HEK293T (cell line): ENCODE measurements around the gene PRORP.

Source experiments
- CTCF ChIA-PET: fragments of 350-600 bp; formaldehyde crosslinking; extraction: SDS; loops from one replicate; lab custom pipeline; 2021; ENCODE audit warnings: antibody characterized with exemption, inconsistent platforms; lab: Yijun Ruan, JAX
- POLR2A ChIA-PET: fragments of 350-600 bp; formaldehyde crosslinking; extraction: SDS; loops from one replicate; lab custom pipeline; 2020; ENCODE audit warnings: antibody characterized with exemption, inconsistent platforms; lab: Yijun Ruan, JAX
- DNase-seq: peaks from one replicate; pipeline ENCODE4 v3.0.0; 2012; ENCODE audit warnings: mixed read lengths; ENCODE audit errors: extremely low spot score
- ARNT ChIP-seq: fragments of 450-650 bp; IDR thresholded peaks from 2 replicates; pipeline ENCODE4 v1.6.1; 2017; ENCODE audit warnings: mild to moderate bottlenecking
- BHLHE40 ChIP-seq: fragments of 450-650 bp; IDR thresholded peaks from 2 replicates; pipeline ENCODE4 v1.6.1; 2016; ENCODE audit warnings: mild to moderate bottlenecking, moderate library complexity, borderline replicate concordance
- CTBP1 ChIP-seq: fragments of 450-650 bp; IDR thresholded peaks from 2 replicates; pipeline ENCODE4 v1.6.1; 2016; ENCODE audit warnings: borderline replicate concordance
- ELF4 ChIP-seq: fragments of 450-650 bp; IDR thresholded peaks from 2 replicates; pipeline ENCODE4 v1.6.1; 2017; ENCODE audit warnings: antibody characterized with exemption
- FOXA1 ChIP-seq: fragments of 450-650 bp; IDR thresholded peaks from 2 replicates; pipeline ENCODE4 v1.6.1; 2016; ENCODE audit warnings: mild to moderate bottlenecking
- FOXK2 ChIP-seq: fragments of 450-650 bp; IDR thresholded peaks from 2 replicates; pipeline ENCODE4 v1.6.1; 2016; ENCODE audit warnings: mild to moderate bottlenecking
- FOXM1 ChIP-seq: fragments of 450-650 bp; IDR thresholded peaks from 2 replicates; pipeline ENCODE4 v1.6.1; 2017; ENCODE audit warnings: mild to moderate bottlenecking, borderline replicate concordance
- HDGF ChIP-seq: fragments of 450-650 bp; IDR thresholded peaks from 2 replicates; pipeline ENCODE4 v1.6.1; 2017; ENCODE audit warnings: antibody characterized with exemption, borderline replicate concordance
- L3MBTL2 ChIP-seq: fragments of 450-650 bp; conservative IDR thresholded peaks from 2 replicates; pipeline ENCODE4 v1.6.1; 2016; ENCODE audit warnings: mild to moderate bottlenecking
- LEF1 ChIP-seq: fragments of 450-650 bp; IDR thresholded peaks from 2 replicates; pipeline ENCODE4 v1.6.1; 2017; ENCODE audit warnings: mild to moderate bottlenecking, borderline replicate concordance
- NFRKB ChIP-seq: fragments of 450-650 bp; IDR thresholded peaks from 2 replicates; pipeline ENCODE4 v1.6.1; 2016; ENCODE audit warnings: mild to moderate bottlenecking, moderate library complexity
- SP1 ChIP-seq: fragments of 450-650 bp; IDR thresholded peaks from 2 replicates; pipeline ENCODE4 v1.6.1; 2017
- SUZ12 ChIP-seq: fragments of 450-650 bp; IDR thresholded peaks from 2 replicates; pipeline ENCODE4 v1.6.1; 2016; ENCODE audit warnings: mild to moderate bottlenecking
- TARDBP ChIP-seq: fragments of 450-650 bp; IDR thresholded peaks from 2 replicates; pipeline ENCODE4 v1.6.1; 2016
- ZNF384 ChIP-seq: fragments of 450-650 bp; IDR thresholded peaks from 2 replicates; pipeline ENCODE4 v1.6.1; 2016
- TF ChIP-seq, protein P1 (sequence below): fragments of 450-650 bp; IDR thresholded peaks from 2 replicates; pipeline ENCODE4 v1.6.1; 2016

The PRORP gene

DNA sequence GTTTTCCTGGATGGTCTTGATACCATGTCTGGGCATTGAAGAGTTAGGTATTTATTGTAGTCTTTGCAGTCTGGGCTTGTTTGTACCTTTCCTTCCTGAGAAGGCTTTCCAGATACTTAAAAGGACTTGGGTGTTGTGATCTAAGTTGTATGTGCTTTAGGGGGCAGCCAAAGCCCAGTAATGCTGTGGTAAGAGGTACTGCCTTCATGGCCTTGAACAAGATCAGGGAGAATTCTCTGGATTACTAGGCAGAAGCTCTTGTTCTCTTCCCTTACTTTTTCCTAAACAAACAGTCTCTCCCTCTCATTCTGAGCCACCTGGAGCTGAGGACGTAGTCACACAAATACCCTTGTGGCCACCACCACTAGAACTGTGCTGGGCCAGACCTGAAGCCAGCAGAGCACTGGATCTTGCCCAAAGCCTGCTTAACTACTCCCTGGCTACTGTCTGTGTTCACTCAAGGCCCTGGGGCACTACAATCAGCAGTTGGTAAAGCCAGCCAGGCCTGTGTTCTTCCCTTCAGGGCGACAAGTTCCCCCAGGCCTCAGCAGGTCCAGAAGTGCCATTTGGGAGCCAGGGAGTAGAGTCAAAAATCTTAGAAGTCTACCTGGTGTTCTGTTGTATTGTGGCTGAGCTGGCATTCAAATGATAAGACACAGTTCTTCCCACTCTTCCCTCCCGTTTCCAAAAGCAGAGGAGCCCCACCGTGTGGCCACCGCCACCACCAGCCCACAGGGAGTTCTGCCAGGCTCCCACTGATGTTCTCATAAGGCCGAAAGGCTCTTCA lies 11.4 kb downstream of the PRORP start:
- CTCF ChIA-PET, result interaction anchor here (1.1 kb wide), 1 partner anchor 11 kb away, joined by 4 read pairs; no protein-coding TSS in a partner anchor
- POLR2A ChIA-PET, result interaction anchor here (0.6 kb wide), 1 partner anchor 565 kb away, joined by 3 read pairs; no protein-coding TSS in a partner anchor
- TF ChIP-seq SUZ12 (no peak), FOXK2 (no peak), ELF4 (no peak), CTBP1 (no peak)
- DNase-seq, result no peak

GRCh38 chr14:35134329-35135123 lies 12.2 kb downstream of the PRORP start:
- CTCF ChIA-PET, result interaction anchor here (1.1 kb wide), 1 partner anchor 10 kb away, joined by 4 read pairs; no protein-coding TSS in a partner anchor
- no peak for DNase-seq
- POLR2A ChIA-PET, result no interaction called here
- TF ChIP-seq TARDBP (no peak), FOXM1 (no peak), HDGF (no peak), FOXK2 (no peak), LEF1 (no peak), ZNF384 (no peak), FOXA1 (no peak), CTBP1 (no peak), SP1 (no peak), NFRKB (no peak), L3MBTL2 (no peak), ARNT (no peak), ELF4 (no peak), SUZ12 (no peak), BHLHE40 (no peak)
- TF ChIP-seq, protein P1, sequence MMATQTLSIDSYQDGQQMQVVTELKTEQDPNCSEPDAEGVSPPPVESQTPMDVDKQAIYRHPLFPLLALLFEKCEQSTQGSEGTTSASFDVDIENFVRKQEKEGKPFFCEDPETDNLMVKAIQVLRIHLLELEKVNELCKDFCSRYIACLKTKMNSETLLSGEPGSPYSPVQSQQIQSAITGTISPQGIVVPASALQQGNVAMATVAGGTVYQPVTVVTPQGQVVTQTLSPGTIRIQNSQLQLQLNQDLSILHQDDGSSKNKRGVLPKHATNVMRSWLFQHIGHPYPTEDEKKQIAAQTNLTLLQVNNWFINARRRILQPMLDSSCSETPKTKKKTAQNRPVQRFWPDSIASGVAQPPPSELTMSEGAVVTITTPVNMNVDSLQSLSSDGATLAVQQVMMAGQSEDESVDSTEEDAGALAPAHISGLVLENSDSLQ, result no peak

DNA sequence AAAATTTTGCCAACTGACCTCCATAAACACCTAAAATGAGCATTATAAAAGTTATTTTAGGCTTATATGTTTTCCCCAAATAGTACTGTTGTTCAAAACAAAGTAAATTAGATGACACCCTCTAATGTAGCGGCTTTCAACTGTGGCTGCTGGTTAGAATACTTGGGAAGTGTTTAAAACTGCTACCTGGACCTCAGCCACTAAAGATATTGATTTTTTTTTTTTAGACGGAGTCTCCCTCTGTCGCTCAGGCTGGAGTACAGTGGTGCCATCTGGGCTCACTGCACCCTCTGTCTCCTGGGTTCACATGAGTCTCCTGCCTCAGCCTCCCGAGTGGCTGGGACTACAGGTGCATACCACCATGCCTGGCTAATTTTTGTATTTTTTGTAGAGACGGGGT lies 16.2 kb downstream of the PRORP start:
- ChIA-PET CTCF (no interaction called here), POLR2A (no interaction called here)
- no peak for DNase-seq
- TF ChIP-seq SUZ12 (no peak), SP1 (no peak), NFRKB (no peak), FOXA1 (no peak), ARNT (no peak)

DNA sequence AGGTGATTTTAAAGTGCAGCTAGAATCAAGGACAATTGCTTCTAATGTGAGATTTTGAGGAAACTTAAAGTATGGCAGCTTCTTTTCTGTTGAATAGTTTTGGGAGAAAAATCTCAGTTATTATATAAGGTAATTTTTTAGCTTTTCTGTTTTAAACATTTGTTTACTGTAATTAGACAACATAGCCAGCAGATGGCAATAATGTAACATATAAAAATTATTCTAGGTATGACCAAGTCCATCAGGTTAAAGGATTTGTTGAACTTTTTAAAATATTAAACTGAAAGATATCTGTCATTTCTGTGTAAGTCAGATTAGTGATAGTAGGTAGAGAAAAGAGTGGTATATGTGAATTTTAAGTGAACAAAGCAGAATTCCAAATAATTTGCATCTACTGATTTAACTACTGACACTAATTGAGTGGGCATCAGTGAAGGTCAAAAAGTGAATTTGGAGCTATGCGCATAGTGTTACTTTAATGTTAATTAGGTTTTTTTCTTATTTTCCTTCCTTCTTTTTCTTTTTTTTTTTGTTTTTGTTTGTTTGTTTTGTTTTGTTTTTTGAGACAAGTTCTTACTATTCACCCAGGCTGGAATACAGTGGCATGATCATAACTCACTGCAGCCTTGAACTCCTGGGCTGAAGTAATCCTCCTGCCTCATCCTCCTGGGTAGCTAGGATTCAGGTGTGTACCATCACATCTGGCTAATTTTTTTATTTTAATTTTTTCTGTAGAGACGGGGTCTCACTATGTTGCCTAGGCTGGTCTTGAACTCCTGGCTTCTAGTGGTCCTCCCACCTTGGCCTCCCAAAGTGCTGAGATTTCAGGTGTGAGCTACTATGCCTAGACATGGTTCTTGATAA lies 18.6 kb downstream of the PRORP start:
- TF ChIP-seq TARDBP (no peak), FOXK2 (no peak), CTBP1 (no peak), FOXA1 (no peak), L3MBTL2 (no peak), ELF4 (no peak), ZNF384 (no peak), NFRKB (no peak), FOXM1 (no peak), HDGF (no peak), SP1 (no peak), LEF1 (no peak), ARNT (no peak), SUZ12 (no peak), BHLHE40 (no peak)
- TF ChIP-seq, protein P1, result no peak
- DNase-seq, result no peak
- ChIA-PET CTCF (interaction anchor here (0.7 to 1.9 kb wide), 9 partner anchors 9 to 1802 kb away, joined by 3 to 15 read pairs (median 5); partner anchors contain the start of gene NFKBIA), POLR2A (interaction anchor here (0.9 to 2.0 kb wide), 2 partner anchors 19 to 264 kb away, joined by 4 to 5 read pairs; partner anchors contain the start of genes NFKBIA and PPP2R3C)

DNA sequence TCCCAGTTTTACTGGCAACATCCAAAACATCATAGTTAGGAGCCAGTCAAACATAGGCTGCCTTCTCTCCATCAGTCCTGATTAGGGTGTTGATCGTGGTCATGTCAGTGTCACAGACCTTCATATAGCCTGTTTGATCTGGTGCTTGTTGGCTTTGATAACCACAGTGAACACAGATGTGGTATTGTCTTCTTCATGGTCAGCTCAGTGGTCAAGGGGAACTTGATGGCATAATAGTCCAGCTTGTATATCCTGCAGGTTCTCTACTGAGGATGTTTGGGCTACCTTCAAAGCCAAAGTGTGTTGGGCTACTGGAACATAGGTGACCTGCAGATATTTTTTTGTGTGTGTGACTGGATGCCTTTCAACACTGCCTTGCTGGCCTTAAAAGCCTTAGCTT lies 21.7 kb downstream of the PRORP start:
- POLR2A ChIA-PET, result no interaction called here
- TF ChIP-seq, protein P1, result no peak
- TF ChIP-seq SP1, result no peak
- TF ChIP-seq ELF4, result no peak
- no peak for TF ChIP-seq HDGF
- TF ChIP-seq NFRKB, result no peak
- TF ChIP-seq BHLHE40, result no peak
- no peak for TF ChIP-seq ZNF384
- no peak for TF ChIP-seq SUZ12
- TF ChIP-seq CTBP1, result no peak
- TF ChIP-seq TARDBP, result no peak
- TF ChIP-seq FOXM1, result no peak
- DNase-seq, result no peak
- CTCF ChIA-PET, result interaction anchor here (0.9 kb wide), 1 partner anchor 10 kb away, joined by 4 read pairs; no protein-coding TSS in a partner anchor
